ENCODE results near the gene ELOVL7. TPM values are rescaled to one million over a fixed set of nuclear protein-coding genes. Genes with fewer than 3 reads are reported as not detected.

The ELOVL7 gene
- total RNA-seq, 2 experiments from 2014 or later: not detected

DNA sequence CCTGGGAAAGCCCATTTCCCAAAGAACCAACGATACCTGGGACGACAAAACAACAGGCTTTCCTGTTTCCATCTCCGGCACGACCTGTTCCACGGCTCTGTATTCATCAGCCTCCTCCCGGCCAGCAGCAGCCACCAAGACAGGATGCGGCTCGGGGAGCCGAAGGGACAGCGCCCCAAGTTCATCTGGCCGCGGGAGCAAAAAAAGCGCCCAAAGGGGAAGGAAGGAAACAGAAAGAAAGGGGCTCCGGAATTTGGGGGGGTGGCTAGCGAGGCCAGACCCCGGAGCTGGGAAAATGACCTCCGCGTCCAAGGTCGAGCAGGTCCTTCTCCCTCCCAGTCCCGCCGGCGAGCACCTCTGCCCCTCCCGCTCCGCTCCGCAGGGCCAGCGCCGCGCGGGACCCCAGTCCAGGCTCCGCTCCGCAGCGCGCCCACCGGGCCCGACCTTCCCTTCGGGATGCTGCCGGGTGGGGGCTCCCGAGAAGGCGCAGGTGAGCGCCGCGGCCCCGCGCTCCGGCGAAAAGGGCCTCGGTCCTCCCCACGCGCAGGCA, 608 bp downstream of the ELOVL7 start:
- Mint-ChIP-seq H3K4me3 (peak overlapping the region; percentile 22), H3K9me3 (no peaks in the 10 kb centered on the region), H3K27me3 (peaks cover 62% of the 10 kb centered on the region), H3K27ac (no peak overlapping the region), H3K36me3 (ENCODE audit: low read depth) (no peaks in the 10 kb centered on the region), H3K4me1 (ENCODE audit: low read depth) (peaks cover 9% of the 10 kb centered on the region)
- POLR2A ChIA-PET: no interaction called here
- Histone ChIP-seq H3K27ac (ENCODE audit: low read depth in 1 of 2, low read length in 2 of 2) (no peak overlapping the region), H3K4me1 (ENCODE audit: insufficient read depth, low read length) (peaks cover 13% of the 10 kb centered on the region), H3K27me3 (ENCODE audit: control insufficient read depth in 1 of 2, insufficient read depth in 2 of 2, low read length in 2 of 2) (peaks cover 29 to 65% of the 10 kb centered on the region in 2 experiments), H3K36me3 (ENCODE audit: insufficient read depth, low read length) (no peaks in the 10 kb centered on the region), H3K4me3 (ENCODE audit: low read length) (no peak overlapping the region), H3K9me3 (ENCODE audit: control insufficient read depth in 1 of 2, insufficient read depth in 1 of 2, low read length in 2 of 2) (peaks cover 0 to 5% of the 10 kb centered on the region in 2 experiments)
- DNase-seq: no peak
- no peak for TF ChIP-seq CTCF (IDR thresholded peaks at IDR 0.05)
- intact Hi-C loops (cut with DNase I, micrococcal nuclease): no loop called here
- ATAC-seq (ENCODE audit: poor library complexity): no peak
- CTCF ChIA-PET: interaction anchor here (0.6 kb wide), 1 partner anchor 927 kb away, joined by 4 read pairs; no protein-coding TSS in a partner anchor

- Histone ChIP-seq H3K4me3 (ENCODE audit: low read length) (no peak overlapping the region), H3K27ac (ENCODE audit: low read depth in 1 of 2, low read length in 2 of 2) (no peak overlapping the region), H3K27me3 (ENCODE audit: control insufficient read depth in 1 of 2, insufficient read depth in 2 of 2, low read length in 2 of 2) (peaks cover 29 to 65% of the 10 kb centered on the region in 2 experiments), H3K9me3 (ENCODE audit: control insufficient read depth in 1 of 2, insufficient read depth in 1 of 2, low read length in 2 of 2) (peaks cover 0 to 5% of the 10 kb centered on the region in 2 experiments), H3K36me3 (ENCODE audit: insufficient read depth, low read length) (no peaks in the 10 kb centered on the region), H3K4me1 (ENCODE audit: insufficient read depth, low read length) (peaks cover 13% of the 10 kb centered on the region)
- POLR2A ChIA-PET: no interaction called here
- Mint-ChIP-seq H3K4me1 (ENCODE audit: low read depth) (peaks cover 9% of the 10 kb centered on the region), H3K27ac (no peak overlapping the region), H3K36me3 (ENCODE audit: low read depth) (no peaks in the 10 kb centered on the region), H3K9me3 (no peaks in the 10 kb centered on the region), H3K27me3 (peaks cover 62% of the 10 kb centered on the region), H3K4me3 (peak overlapping the region; percentile 22)
- CTCF ChIA-PET: no interaction called here
- ATAC-seq (ENCODE audit: poor library complexity) (no peak), DNase-seq (no peak)
- no peak for TF ChIP-seq CTCF (IDR thresholded peaks at IDR 0.05)
- intact Hi-C loops (cut with DNase I, micrococcal nuclease): no loop called here
Observed at GRCh38 chr5:60842871-60843385, 1.1 kb downstream of the ELOVL7 start.

DNA sequence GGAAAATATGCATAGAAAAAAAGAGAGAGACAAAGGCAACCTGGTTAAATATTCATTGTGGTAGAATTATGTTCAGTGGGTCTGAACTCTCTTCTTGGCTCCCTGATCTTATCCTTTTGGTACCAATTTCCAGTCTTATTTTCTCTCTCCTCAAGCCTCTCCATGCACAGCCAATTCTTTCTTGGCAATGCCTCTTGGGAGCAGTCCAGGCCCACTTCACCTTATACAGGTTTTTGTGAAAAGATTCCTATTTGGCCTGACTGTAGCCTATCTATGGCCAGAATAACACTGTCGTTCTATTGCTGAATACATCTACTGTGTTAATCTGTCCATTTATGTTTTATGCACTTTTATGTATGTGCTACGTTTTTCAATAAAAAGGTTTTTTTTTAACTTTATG, 2.7 kb downstream of the ELOVL7 start:
- H3K36me3 Mint-ChIP-seq (ENCODE audit: low read depth): no peaks in the 10 kb centered on the region
- no peak for TF ChIP-seq CTCF (IDR thresholded peaks at IDR 0.05)
- POLR2A ChIA-PET: no interaction called here
- H3K4me3 ChIP-seq (ENCODE audit: low read length): no peak overlapping the region
- DNase-seq: no peak
- no peaks in the 10 kb centered on the region for H3K9me3 Mint-ChIP-seq
- no peak overlapping the region for H3K4me3 Mint-ChIP-seq
- no peak overlapping the region for H3K27ac ChIP-seq (ENCODE audit: low read depth in 1 of 2, low read length in 2 of 2)
- peaks cover 9% of the 10 kb centered on the region for H3K4me1 Mint-ChIP-seq (ENCODE audit: low read depth)
- no peak overlapping the region for H3K27ac Mint-ChIP-seq
- CTCF ChIA-PET: no interaction called here
- peaks cover 0 to 5% of the 10 kb centered on the region in 2 experiments for H3K9me3 ChIP-seq (ENCODE audit: control insufficient read depth in 1 of 2, insufficient read depth in 1 of 2, low read length in 2 of 2)
- peaks cover 13% of the 10 kb centered on the region for H3K4me1 ChIP-seq (ENCODE audit: insufficient read depth, low read length)
- ATAC-seq (ENCODE audit: poor library complexity): no peak
- intact Hi-C loops (cut with DNase I, micrococcal nuclease): no loop called here
- H3K27me3 ChIP-seq (ENCODE audit: control insufficient read depth in 1 of 2, insufficient read depth in 2 of 2, low read length in 2 of 2): peaks cover 29 to 54% of the 10 kb centered on the region in 2 experiments
- H3K36me3 ChIP-seq (ENCODE audit: insufficient read depth, low read length): no peaks in the 10 kb centered on the region
- H3K27me3 Mint-ChIP-seq: peaks cover 57% of the 10 kb centered on the region
